Measurements from ENCODE around the gene LRRC56. TPM values are rescaled to one million over a fixed set of nuclear protein-coding genes. Genes with fewer than 3 reads are reported as not detected.

LRRC56 gene
- total and polyA plus RNA-seq, 9 of the 15 experiments (the other 6 are each of a cell fraction or from before 2014, with no cell fraction given), result 0.03 to 4.5 (median 1.0) TPM; not detected in 1

GRCh38 chr11:503179-503981 lies 33.9 kb upstream of the LRRC56 start:
- Histone ChIP-seq H3K79me2 (ENCODE audit: control insufficient read depth, insufficient read depth, low read length) (peaks cover 68% of the 10 kb centered on the region), H3K9me3 (replicated peaks; ENCODE audit: control insufficient read depth, insufficient read depth, low read depth, low read length) (no peaks in the 10 kb centered on the region), H3K4me1 (replicated peaks in 1 of 2; ENCODE audit: control insufficient read depth in 2 of 2, insufficient read depth in 2 of 2, low read length in 2 of 2) (peaks cover 11 to 74% of the 10 kb centered on the region in 2 experiments), H3K9me1 (ENCODE audit: control insufficient read depth, insufficient read depth, low read length) (no peaks in the 10 kb centered on the region), H2AFZ (ENCODE audit: low read depth, low read length) (peak overlapping the region; percentile 0; the same call in 1 of the 2 replicates), H3K27ac (ENCODE audit: extremely low read depth, low read depth, low read length) (peak overlapping the region; percentile 98), H4K20me1 (replicated peaks; ENCODE audit: control insufficient read depth, insufficient read depth, low read length) (no peaks in the 10 kb centered on the region), H3K4me2 (ENCODE audit: insufficient read depth, low read length) (peak overlapping the region; percentile 99), H3K36me3 (ENCODE audit: control insufficient read depth, insufficient read depth, low read length) (peaks cover 50% of the 10 kb centered on the region; the same call in 2 of the 3 replicates), H3K27me3 (ENCODE audit: control insufficient read depth in 2 of 2, insufficient read depth in 2 of 2, low read length in 2 of 2) (no peaks in the 10 kb centered on the region), H3K4me3 (peak overlapping the region; percentile 93), H3K9ac (ENCODE audit: insufficient read depth in 1 of 2, low read depth in 2 of 2, low read length in 2 of 2) (peak overlapping the region; percentile 97 to 100)
- ChIA-PET POLR2A (interaction anchor here (0.8 to 2.9 kb wide), 2 partner anchors 11 to 68 kb away, joined by 3 to 11 read pairs; no protein-coding TSS in a partner anchor), CTCF (ENCODE audit: low intra/inter-chr PET ratio) (no interaction called here)
- FAIRE-seq (no peak), DNase-seq (ENCODE audit: extremely low read depth in 1 of 4, low spot score in 3 of 4) (peak; percentile 58 to 75 (median 62)), ATAC-seq (peak; percentile 0; the same call in 1 of the 3 replicates)
- in situ Hi-C loops (cut with MboI), result loop anchor here (5.0 kb wide), 1 partner anchor 51 kb away; the partner anchor contains the start of gene PTDSS2
- intact Hi-C loops (cut with micrococcal nuclease), result no loop called here
- WGBS (ENCODE audit: insufficient coverage, low coverage, missing lambda C conversion rate), result 33% methylated on average over 18 of the region's 24 CpGs
- no TSS peak for BruUV-seq (replicated peaks)
- peak; percentile 59 for TF ChIP-seq MYC (IDR thresholded peaks at IDR 0.05; ENCODE audit: low read depth, low read length)
- TF ChIP-seq MYC (CRISPR knock-in tag; IDR thresholded peaks at IDR 0.05; ENCODE audit: borderline replicate concordance, low read depth), result no peak
- TF ChIP-seq ZNF224 (CRISPR knock-in tag; IDR thresholded peaks at IDR 0.05), result no peak
- 0 out of 2 replicates have a peak, but pooled peaks have one; percentile 37 for TF ChIP-seq CXXC5 (CRISPR knock-in tag; IDR thresholded peaks at IDR 0.05)
- TF ChIP-seq ZNF583 (CRISPR knock-in tag; IDR thresholded peaks at IDR 0.05), result peak; percentile 31; the same call in 1 of the 2 replicates
- peak in 1 of 2 experiments; percentile 27 for TF ChIP-seq E2F6 (IDR thresholded peaks at IDR 0.05; ENCODE audit: borderline replicate concordance in 1 of 2, extremely low read depth in 1 of 2, insufficient read depth in 1 of 2, insufficient read length in 1 of 2, low read depth in 1 of 2, low read length in 1 of 2, poor library complexity in 1 of 2, severe bottlenecking in 1 of 2)
- no peak for TF ChIP-seq FOXJ2 (tag; IDR thresholded peaks at IDR 0.05)
- no peak for TF ChIP-seq ZFP36 (IDR thresholded peaks at IDR 0.05; ENCODE audit: low read depth, low read length, partially characterized antibody)
- TF ChIP-seq USF1 (CRISPR knock-in tag; IDR thresholded peaks at IDR 0.05), result peak; percentile 69
- TF ChIP-seq ZNF592 (IDR thresholded peaks at IDR 0.05), result 0 out of 2 replicates have a peak, but pooled peaks have one; percentile 19
- TF ChIP-seq ATF3 (IDR thresholded peaks at IDR 0.05), result peak; percentile 18; the same call in 1 of the 2 replicates
- no peak for TF ChIP-seq ATF3 (CRISPR knock-in tag; conservative IDR thresholded peaks at IDR 0.05)
- TF ChIP-seq GTF2E2 (tag; IDR thresholded peaks at IDR 0.05), result 0 out of 2 replicates have a peak, but pooled peaks have one; percentile 40
